B cell (primary cell): ENCODE results near the gene ZFR2.

ENCODE experiments used
- CTCF ChIP-seq: fragments of 200-600 bp; IDR thresholded peaks from one replicate; pipeline ENCODE4 v1.8.0; 2022; ENCODE audit warnings: antibody characterized with exemption, mild to moderate bottlenecking
- EZH2 ChIP-seq: IDR thresholded peaks from 2 replicates; pipeline ENCODE4 v1.6.1; 2012; ENCODE audit warnings: borderline replicate concordance, low read depth, mild to moderate bottlenecking, moderate library complexity, low read length; ENCODE audit not compliant: insufficient read depth, poor library complexity, severe bottlenecking

GRCh38 chr19:3830621-3831589 is 37.9 kb downstream of the ZFR2 start:
- TF ChIP-seq CTCF (no peak), EZH2 (no peak)
